GM19025 (cell line): Measurements from ENCODE around the gene ZNF236.
A peak's percentile ranks its signal among the peaks of the same experiment; 100 is the strongest.
"Not testable (repeated sequence)": the region's sequence is repeated elsewhere in the genome, so short reads cannot be mapped to it uniquely, and the experiment has no call there.

Source experiments
- ATAC-seq: cut with Tn5 transposase; IDR thresholded peaks from one replicate; pipeline ENCODE4 v1.9.1; 2021; ENCODE audit warnings: mild to moderate bottlenecking, low read depth, moderate library complexity; ENCODE audit not compliant: unreplicated experiment

ZNF236 gene

GRCh38 chr18:76984193-76985155, 162.1 kb downstream of the ZNF236 start:
- ATAC-seq, result no peak

- ATAC-seq, result no peak
These were observed 163.0 kb downstream of the ZNF236 start for GRCh38 chr18:76985156-76985950.

DNA sequence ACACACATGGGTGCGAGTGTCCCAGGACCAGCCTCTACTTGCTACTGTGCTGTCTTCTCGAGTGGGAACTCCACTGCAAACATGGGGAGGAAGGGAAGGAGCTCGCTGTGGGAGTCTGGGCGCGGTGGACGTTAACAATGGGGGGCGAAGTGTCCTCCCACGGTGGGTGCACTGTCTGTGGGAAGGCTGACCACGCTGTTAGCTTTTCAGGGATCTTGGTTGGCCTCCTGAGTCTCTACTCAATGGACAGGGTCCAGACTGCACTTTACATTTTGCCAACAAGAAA, 163.5 kb downstream of the ZNF236 start:
- ATAC-seq, result no peak

GRCh38 chr18:76986406-76986805, 164.0 kb downstream of the ZNF236 start:
- ATAC-seq, result no peak

DNA sequence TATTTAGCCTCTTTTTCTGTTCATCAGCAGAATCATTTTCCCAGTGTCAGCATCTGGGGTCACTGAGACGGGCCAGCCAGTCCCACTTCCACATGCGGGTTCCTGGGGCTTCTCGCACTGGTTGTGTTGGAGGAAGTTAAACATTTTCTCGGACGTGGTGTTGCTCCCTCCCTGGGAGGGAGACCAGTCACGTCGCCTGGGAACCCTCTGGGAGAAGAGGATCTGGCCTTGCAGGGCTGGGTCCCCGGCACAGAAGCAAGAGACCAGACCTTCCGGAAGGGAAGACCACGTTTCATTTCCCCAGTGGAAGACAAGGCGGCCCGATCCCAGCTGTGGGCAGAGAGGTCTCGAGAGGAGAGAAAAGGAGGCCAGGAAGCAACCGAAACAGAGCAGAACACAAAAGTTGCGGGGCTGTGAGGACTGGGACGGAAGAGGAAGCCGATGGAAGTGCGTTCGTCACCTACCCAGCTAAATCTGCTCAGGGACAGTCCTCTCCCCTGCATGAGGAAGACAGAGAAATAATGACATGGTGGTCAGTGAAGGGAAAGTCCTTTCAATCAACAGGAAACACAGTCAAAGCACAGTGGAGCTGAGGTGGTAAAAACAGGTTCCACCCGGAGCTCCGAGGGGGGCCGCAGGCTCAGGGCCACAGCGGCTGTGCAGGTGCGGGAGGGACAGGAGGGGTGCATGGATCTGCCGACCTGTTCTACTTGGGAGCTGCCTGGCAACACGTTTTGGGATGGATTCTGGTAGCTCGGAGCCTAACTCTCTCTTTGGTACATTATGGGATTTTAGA, 165.9 kb downstream of the ZNF236 start:
- no peak for ATAC-seq

- peak; percentile 54 for ATAC-seq
These were observed 166.7 kb downstream of the ZNF236 start for GRCh38 chr18:76988827-76989646.

DNA sequence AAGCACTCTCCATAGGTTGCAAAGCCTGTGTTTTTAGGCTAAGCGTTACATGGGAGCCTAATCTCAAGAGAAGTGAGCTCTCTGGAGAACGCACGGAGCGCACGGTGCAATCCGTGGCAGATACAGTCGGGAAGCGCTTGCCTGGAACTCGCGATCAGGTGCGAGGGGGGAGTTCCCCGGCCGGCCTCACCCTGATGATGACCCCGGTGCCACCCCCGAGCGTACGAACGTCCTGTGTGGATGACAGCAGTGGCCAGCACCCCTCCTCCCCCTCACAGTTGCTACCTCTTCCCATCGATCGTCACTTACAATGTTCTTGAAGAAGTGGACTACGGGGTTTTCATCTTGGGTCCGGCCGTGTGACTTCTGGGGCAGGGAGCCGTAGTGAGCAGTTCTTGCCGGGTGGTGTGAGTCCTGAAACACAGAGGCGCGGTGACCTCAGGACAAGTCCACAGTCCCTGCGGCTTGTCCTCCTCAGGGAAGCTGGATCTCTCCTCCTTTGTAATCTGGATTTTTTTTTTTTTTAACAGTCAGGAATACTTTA, 167.4 kb downstream of the ZNF236 start:
- ATAC-seq, result no peak

DNA sequence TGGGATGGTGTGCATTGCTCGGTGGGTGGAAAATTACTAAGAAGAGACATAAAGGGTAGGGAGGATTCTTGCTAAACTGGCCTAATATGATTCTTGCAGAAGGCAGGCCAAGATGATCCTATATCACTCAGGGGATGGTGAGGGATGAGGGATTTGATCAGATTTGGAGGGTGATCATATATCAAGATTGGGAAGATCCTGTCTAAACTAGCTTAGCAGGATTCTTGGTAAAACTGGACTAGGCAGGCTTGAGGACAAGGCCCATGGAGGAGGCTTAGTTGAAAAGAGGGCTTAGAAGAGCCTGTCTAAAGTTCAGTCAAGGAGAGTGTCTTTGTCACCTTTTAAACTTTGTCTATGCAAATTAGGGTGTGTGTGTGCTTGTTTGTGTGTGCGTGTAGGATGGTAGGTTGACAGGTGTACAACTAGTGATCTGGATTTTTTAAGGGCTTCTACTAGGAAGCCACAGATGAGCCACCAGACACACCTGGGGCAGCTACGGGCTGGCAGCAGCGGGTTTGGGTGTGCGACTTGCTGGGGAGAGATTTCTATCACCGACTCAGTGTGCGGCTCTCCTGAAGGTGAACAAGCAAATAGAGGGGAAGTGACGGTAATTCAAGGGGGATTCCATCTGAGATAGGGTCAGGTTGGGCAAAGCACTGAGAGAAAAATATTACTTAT, 168.1 kb downstream of the ZNF236 start:
- ATAC-seq, result not testable (repeated sequence)

DNA sequence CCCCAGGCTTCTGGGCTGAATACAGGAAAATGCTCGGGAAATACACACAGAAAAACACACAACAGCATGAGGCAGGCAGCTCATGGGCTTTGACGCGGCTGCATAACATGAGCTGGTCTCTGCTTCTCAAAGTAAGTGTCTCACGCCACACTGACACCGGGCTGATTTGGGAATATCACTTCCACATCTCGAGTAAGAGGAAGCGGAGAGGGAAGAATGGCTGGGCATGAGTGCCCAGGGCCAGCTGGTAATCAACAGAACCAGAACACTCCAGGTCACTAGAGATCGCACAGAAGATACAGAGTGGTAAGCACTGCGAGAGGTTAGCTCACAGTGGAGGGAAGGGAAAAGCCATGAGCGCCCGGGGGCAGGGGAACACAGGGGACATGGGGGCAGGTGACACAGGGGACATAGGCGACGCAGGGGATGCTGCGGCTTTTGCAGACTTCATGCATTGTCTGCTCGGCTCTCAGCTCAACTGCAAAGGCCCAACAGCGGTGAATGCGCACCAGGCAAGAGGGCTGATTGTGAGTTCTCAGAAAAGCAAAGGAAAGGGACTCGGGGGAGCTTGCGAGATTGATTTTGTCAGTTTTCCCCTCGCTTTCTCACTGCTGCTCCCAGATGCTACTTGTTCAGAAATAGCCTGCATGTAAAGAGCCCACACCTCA, 168.8 kb downstream of the ZNF236 start:
- ATAC-seq, result no peak

GRCh38 chr18:76992226-76993084, 170.1 kb downstream of the ZNF236 start:
- no peak for ATAC-seq

GRCh38 chr18:76993085-76993382, 170.7 kb downstream of the ZNF236 start:
- no peak for ATAC-seq

DNA sequence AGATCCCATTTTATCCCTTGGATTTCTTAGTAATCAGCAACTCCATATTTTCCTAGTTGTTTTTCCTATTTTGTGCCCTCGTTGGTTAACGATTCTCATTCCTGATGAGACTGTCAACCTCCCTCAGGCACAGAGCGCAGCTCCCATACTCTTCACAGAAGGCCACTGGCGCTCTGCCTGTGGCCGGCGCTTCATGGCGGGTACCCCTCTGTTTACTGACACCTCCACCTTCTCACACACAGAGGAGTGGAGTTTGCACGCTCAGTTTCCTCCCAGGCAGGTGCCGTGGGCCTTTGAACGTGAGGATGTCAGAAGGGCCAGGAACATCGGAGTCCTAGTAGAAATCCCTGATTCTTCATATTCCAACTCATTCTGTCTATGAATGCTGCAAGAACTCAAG, 171.2 kb downstream of the ZNF236 start:
- ATAC-seq, result no peak

DNA sequence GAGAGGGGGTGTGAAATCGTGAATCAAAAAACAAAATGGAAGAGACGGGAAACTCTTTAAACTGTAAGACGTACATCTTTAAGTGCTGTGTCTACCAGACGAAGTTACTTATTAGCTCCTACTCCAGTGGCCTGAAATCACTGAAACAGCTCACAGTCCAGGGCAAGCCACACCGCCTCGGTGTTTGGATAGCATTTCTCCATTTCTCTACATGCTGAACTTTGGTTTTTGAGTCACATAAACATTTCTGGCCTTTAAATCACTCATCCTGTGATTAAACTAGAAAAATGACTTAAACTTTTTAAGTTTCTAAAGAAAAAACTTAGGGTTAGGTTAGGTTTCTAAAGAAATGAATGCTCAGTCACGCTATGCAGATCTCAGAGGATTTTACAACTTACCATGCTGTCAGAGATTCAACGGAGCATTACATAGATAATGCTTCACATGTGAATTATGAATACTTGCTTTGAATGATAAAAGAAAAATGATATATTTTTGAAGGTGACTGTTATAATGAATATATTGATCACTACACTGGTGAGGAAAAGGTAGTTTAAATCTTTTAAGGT, 171.8 kb downstream of the ZNF236 start:
- ATAC-seq, result no peak

GRCh38 chr18:76995896-76996295, 173.5 kb downstream of the ZNF236 start:
- no peak for ATAC-seq

DNA sequence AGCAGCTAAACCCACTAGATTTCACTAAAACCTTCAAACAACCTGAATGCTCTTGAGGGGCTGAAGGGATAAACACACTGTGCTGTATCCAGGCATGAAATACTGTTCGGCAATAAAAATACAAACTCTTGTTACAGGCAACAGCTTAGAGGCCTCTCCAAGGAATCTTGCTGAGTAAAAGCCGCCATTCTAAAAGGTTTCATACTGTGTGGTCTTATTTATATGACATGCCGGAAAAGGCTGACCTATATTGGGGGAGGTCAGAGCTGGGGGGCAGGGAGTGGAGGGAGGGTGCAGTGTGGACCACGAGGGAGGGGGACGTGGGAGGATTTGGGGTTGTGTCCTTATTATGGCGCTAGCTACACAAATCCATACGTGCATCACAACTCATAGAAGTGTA, 174.1 kb downstream of the ZNF236 start:
- ATAC-seq, result no peak

DNA sequence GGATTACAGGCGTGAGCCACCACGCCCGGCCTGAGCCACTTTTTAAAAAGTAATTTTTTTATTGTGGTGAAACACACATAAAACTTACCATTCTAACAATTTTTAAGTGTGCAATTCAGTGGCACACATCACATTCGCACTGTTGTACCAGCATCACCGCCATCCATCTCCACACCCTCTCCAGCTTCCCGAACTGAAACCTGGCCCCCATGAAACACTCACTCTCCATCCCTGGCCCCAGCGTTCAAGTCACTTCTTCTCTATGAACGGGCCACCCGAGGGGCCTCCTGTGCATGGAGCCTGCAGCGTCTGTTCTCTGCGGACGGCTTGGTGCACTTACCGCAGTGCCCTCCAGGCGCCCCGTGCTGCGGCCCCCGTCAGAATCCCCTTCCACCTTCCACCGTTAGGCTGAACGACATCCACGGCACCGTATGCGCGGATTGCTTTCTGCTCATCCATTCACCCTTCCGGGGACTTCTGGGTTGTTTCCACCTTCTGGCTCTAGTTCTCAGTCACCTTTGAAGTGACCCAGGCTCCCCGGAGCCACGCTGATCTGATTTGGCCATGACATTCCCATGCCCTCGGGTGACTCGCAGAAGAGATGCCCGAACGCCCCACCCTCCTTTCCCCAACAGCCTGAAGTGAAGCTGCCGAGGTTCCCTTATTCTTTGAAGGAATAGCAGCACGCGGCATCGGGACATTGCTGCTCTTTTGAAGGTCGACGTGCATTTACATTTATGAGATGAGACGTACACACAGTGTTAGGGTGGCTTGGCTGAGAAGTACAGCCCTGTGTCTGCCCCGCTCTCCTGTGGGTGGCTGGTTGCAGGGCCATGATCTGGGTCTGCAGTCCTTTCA, 175.8 kb downstream of the ZNF236 start:
- no peak for ATAC-seq

- ATAC-seq, result no peak
These were observed 176.7 kb downstream of the ZNF236 start for GRCh38 chr18:76999077-76999476.
